Neutrophil (primary cell): ENCODE measurements around the gene PRR7.
A peak's percentile ranks its signal among the peaks of the same experiment; 100 is the strongest.

ENCODE experiments used
- H3K27ac ChIP-seq: fragments of 200-600 bp; sonication (generic); 2 replicates; pipeline ENCODE4 v1.5.1; 2016; ENCODE audit warnings: mild to moderate bottlenecking, moderate library complexity
- H3K27me3 ChIP-seq: fragments of 200-600 bp; sonication (generic); 2 replicates; pipeline ENCODE4 v1.6.0; 2016; ENCODE audit warnings: mild to moderate bottlenecking
- H3K36me3 ChIP-seq: fragments of 200-600 bp; sonication (generic); 2 replicates; pipeline ENCODE4 v1.5.1; 2017
- H3K4me1 ChIP-seq, 2 experiments: fragments of 200-600 bp in 1 of 2; sonication (generic) in 1 of 2; 1 replicate in 1 of 2; 2 replicates in 1 of 2; pipeline versions ENCODE4 v1.5.1 to v1.6.1; 2013 to 2016; ENCODE audit warnings: low read depth in 1 of 2, low read length in 1 of 2, mild to moderate bottlenecking in 1 of 2, moderate library complexity in 1 of 2; ENCODE audit not compliant: control insufficient read depth in 1 of 2, insufficient read depth in 1 of 2
- H3K4me3 ChIP-seq, 2 experiments: fragments of 200-600 bp in 1 of 2; sonication (generic) in 1 of 2; 1 replicate in 1 of 2; 2 replicates in 1 of 2; pipeline ENCODE4 v1.5.1; 2013 to 2016; ENCODE audit warnings: low read depth in 1 of 2, low read length in 1 of 2, mild to moderate bottlenecking in 1 of 2, moderate library complexity in 1 of 2
- H3K9me3 ChIP-seq: fragments of 200-600 bp; sonication (generic); 2 replicates; pipeline ENCODE4 v1.5.1; 2016
- TF ChIP-seq, protein P1 (sequence below): fragments of 200-600 bp; sonication (generic); IDR thresholded peaks from 2 replicates; pipeline ENCODE4 v1.5.1; 2016; ENCODE audit warnings: antibody characterized with exemption

Gene PRR7

DNA sequence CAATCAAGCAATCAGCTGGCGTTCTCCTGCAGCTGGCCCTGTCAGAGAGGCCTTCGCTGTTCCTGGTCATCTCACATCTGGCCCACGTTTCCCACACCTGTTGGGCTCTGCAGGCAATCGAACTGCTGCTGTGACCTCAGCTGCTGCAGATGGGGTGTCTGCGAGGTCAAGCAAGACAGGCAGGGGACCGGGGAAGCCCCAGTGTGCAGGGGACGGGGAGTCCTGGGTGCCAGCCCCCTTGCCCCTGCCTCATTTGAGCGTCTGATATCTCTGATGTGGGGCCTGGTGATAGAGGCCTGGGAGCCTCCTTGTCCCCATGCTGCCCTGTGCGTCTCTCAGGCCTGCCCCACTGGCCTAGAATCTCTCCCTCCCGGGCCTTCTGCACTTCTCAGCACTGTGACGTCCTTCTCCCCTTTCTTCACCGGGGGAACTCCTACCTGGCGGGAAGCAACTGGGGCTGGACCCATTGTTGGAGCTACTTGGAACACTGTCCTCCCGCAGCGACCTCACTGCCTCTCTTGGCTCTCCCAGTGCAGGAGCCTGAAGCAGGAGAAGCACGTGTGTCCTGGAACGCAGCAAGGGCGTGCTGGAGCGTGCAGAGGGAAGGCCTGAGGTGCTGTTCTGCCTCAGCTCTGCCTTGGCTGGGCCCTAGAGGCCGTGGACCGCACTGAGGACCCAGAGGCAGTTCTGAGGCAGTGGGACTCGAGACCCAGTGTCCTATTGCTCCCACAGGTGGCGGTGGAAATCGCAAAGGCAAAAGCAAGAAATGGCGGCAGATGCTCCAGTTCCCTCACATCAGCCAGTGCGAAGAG lies 16.3 kb upstream of the PRR7 start:
- TF ChIP-seq, protein P1, sequence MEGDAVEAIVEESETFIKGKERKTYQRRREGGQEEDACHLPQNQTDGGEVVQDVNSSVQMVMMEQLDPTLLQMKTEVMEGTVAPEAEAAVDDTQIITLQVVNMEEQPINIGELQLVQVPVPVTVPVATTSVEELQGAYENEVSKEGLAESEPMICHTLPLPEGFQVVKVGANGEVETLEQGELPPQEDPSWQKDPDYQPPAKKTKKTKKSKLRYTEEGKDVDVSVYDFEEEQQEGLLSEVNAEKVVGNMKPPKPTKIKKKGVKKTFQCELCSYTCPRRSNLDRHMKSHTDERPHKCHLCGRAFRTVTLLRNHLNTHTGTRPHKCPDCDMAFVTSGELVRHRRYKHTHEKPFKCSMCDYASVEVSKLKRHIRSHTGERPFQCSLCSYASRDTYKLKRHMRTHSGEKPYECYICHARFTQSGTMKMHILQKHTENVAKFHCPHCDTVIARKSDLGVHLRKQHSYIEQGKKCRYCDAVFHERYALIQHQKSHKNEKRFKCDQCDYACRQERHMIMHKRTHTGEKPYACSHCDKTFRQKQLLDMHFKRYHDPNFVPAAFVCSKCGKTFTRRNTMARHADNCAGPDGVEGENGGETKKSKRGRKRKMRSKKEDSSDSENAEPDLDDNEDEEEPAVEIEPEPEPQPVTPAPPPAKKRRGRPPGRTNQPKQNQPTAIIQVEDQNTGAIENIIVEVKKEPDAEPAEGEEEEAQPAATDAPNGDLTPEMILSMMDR, result no peak
- H3K27ac ChIP-seq, result peak overlapping the region; percentile 98
- no peaks in the 10 kb centered on the region for H3K27me3 ChIP-seq
- H3K4me3 ChIP-seq, result peak overlapping the region; percentile 88 to 97
- peaks cover 53% of the 10 kb centered on the region for H3K36me3 ChIP-seq
- no peaks in the 10 kb centered on the region for H3K9me3 ChIP-seq
- peaks cover 83 to 85% of the 10 kb centered on the region in 2 experiments for H3K4me1 ChIP-seq

DNA sequence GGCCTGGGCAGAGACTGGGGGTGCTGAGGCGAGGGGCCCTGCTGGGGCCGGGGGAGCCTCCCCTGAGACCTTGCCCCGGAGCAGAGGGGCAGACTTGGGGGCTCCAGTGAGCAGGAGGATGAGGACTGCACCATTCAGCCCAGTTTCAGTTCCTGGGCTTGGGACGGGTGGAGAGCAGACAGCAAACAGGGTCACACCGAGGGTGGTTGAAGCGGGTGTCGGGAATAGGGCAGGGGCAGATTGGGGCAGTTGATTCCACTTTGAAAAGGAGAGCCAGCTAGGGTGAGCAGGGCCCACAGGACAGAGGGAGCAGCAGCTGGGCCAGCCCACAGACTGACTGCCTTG lies 15.7 kb upstream of the PRR7 start:
- TF ChIP-seq, protein P1, result no peak
- Histone ChIP-seq H3K36me3 (peaks cover 59% of the 10 kb centered on the region), H3K4me3 (peak overlapping the region; percentile 88 to 97), H3K4me1 (peaks cover 82 to 85% of the 10 kb centered on the region in 2 experiments), H3K9me3 (no peaks in the 10 kb centered on the region), H3K27ac (peak overlapping the region; percentile 98), H3K27me3 (no peaks in the 10 kb centered on the region)

DNA sequence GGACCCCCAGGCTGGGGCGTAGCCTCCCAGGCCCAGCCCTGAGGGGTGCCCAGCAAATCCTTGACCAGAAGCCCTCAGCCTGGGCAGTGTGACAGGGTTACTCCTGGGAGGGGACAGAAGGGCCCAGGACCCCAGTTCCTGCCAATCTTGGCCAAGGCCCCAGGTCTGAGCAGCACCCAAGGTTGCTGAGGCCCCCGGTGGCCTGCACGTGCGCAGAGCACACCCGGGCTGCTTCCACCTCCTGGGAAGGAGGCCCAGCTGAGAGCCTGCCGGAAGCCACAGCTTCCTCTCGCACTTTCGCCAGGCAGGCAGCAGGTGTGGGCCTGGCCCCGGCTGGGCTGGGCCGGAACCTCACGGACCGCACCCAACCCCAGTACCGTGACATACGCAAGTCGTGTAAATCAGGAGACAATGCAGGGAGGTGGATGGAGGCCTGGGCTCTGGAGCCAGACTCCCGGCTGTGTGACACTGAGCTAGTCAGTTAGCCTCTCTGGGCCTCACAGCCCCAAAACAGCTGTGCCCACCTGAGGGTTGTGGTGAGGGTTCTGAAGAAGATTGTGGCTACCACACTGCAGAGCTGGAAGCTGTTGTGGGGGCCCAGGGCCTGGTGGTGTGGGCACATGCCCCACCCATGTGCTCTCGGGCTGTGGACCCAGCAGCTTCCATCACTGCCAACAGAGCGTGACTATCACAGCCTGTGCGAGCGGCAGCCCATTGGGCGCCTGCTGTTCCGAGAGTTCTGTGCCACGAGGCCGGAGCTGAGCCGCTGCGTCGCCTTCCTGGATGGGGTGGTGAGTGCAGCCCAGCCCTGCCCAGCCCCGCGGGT lies 15.1 kb upstream of the PRR7 start:
- Histone ChIP-seq H3K27ac (peak overlapping the region; percentile 98), H3K36me3 (peaks cover 65% of the 10 kb centered on the region), H3K4me3 (peak overlapping the region; percentile 88 to 97), H3K9me3 (no peaks in the 10 kb centered on the region), H3K4me1 (peaks cover 86 to 89% of the 10 kb centered on the region in 2 experiments), H3K27me3 (no peaks in the 10 kb centered on the region)
- TF ChIP-seq, protein P1, result peak; percentile 49

DNA sequence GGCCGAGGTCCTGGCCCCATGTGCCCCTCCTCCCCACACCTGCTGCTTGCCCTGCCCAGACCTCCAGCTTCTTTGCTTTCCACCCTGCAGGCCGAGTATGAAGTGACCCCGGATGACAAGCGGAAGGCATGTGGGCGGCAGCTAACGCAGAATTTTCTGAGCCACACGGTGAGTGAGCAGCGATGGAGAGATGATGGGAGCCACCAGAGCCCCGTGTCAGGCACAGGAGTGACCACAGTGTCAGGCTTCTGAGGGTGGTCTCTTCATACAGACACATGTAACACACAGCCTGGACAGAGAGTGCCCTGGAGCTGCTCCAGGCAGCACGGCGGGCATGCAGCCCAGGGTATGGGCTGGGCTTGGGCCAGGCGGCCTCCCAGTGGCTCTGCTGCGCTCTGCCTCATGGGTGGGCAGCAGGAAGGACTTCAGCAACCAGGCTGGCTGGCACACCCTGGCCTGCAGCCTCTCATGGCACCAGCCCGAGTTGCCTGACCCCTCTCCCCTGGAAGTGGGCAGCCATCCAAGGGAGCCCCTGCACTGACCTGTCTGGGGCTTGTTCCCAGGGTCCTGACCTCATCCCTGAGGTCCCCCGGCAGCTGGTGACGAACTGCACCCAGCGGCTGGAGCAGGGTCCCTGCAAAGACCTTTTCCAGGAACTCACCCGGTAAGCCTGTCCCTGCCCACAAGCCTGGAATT lies 14.3 kb upstream of the PRR7 start:
- peaks cover 72% of the 10 kb centered on the region for H3K36me3 ChIP-seq
- TF ChIP-seq, protein P1, result no peak
- no peaks in the 10 kb centered on the region for H3K27me3 ChIP-seq
- H3K9me3 ChIP-seq, result no peaks in the 10 kb centered on the region
- H3K27ac ChIP-seq, result peak overlapping the region; percentile 98
- peaks cover 92 to 94% of the 10 kb centered on the region in 2 experiments for H3K4me1 ChIP-seq
- peak overlapping the region; percentile 88 to 97 for H3K4me3 ChIP-seq

DNA sequence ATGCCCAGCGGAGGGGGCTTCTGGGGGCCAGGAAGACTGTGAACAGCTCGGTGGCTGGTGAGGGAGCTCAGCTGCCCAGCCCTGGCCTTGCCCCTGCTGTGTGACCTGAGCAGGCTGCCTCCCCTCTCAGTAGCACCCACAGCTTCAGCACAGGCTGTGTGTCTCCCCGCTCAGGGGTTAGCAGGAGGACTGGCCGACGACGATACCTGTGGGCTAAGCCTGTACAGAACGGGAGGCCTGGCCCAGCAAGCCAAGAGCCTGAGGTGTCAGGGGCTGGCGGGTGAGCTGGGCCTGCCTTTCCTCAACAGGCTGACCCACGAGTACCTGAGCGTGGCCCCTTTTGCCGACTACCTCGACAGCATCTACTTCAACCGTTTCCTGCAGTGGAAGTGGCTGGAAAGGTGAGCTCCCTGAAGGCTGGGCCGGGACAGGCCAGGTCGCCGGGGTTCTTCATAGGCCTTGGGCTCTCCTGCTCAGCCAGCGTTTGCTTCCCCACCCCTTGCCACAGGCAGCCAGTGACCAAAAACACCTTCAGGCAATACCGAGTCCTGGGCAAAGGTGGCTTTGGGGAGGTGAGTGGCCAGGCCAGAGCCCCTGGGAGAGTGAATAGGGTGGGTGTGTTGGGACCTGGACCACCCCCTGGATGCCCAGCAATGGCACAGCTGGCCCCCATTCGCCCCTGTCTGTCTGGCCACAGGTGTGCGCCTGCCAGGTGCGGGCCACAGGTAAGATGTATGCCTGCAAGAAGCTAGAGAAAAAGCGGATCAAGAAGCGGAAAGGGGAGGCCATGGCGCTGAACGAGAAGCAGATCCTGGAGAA lies 13.6 kb upstream of the PRR7 start:
- TF ChIP-seq, protein P1, result no peak
- Histone ChIP-seq H3K9me3 (no peaks in the 10 kb centered on the region), H3K4me1 (peaks cover 88 to 94% of the 10 kb centered on the region in 2 experiments), H3K27me3 (no peaks in the 10 kb centered on the region), H3K4me3 (peak overlapping the region; percentile 88 to 97), H3K36me3 (peaks cover 75% of the 10 kb centered on the region), H3K27ac (peak overlapping the region; percentile 98)
